KMS-11 (cell line): Measurements from ENCODE around the gene AP4S1.

Source experiments
- H2AFZ ChIP-seq: fragments of 200-600 bp; sonication (generic); 2 replicates; pipeline ENCODE4 v1.6.1; 2016; ENCODE audit warnings: antibody characterized with exemption, mixed run types, low read depth
- H3K27ac ChIP-seq: fragments of 200-600 bp; sonication (generic); 2 replicates; pipeline ENCODE4 v1.6.1; 2016; ENCODE audit warnings: mild to moderate bottlenecking, mixed run types
- H3K27me3 ChIP-seq: fragments of 200-600 bp; sonication (generic); 2 replicates; pipeline ENCODE4 v1.6.1; 2017; ENCODE audit warnings: mild to moderate bottlenecking, low read depth, mixed run types, moderate library complexity; ENCODE audit not compliant: insufficient read depth
- H3K36me3 ChIP-seq: fragments of 200-600 bp; sonication (generic); 2 replicates; pipeline ENCODE4 v1.6.1; 2017; ENCODE audit warnings: mild to moderate bottlenecking, mixed run types; ENCODE audit not compliant: insufficient read depth
- H3K4me1 ChIP-seq: fragments of 200-600 bp; sonication (generic); 2 replicates; pipeline ENCODE4 v1.6.1; 2016; ENCODE audit warnings: mild to moderate bottlenecking, low read depth, mixed run types; ENCODE audit not compliant: poor library complexity, severe bottlenecking
- H3K4me2 ChIP-seq: fragments of 200-600 bp; sonication (generic); 2 replicates; pipeline ENCODE4 v1.7.0; 2016; ENCODE audit warnings: mild to moderate bottlenecking, mixed run types
- H3K4me3 ChIP-seq: fragments of 200-600 bp; sonication (generic); IDR thresholded peaks from 2 replicates; pipeline ENCODE4 v1.6.1; 2017; ENCODE audit warnings: low read depth, low read length, mixed read lengths; ENCODE audit not compliant: insufficient read depth
- H3K79me2 ChIP-seq: fragments of 200-600 bp; sonication (generic); 2 replicates; pipeline ENCODE4 v1.6.1; 2016; ENCODE audit warnings: low read depth, mixed run types; ENCODE audit not compliant: insufficient read depth
- H3K9ac ChIP-seq: fragments of 200-600 bp; sonication (generic); 2 replicates; pipeline ENCODE4 v1.6.1; 2016; ENCODE audit warnings: mild to moderate bottlenecking, mixed run types
- H4K20me1 ChIP-seq: fragments of 200-600 bp; sonication (generic); 2 replicates; pipeline ENCODE4 v1.6.1; 2016; ENCODE audit warnings: mild to moderate bottlenecking, mixed run types; ENCODE audit not compliant: insufficient read depth
- TF ChIP-seq, protein P1 (sequence below): fragments of 200-600 bp; sonication (generic); conservative IDR thresholded peaks from 2 replicates; pipeline ENCODE4 v1.6.1; 2017; ENCODE audit warnings: low read depth, mild to moderate bottlenecking, antibody characterized with exemption, low read length, moderate library complexity, mixed read lengths

AP4S1 gene

DNA sequence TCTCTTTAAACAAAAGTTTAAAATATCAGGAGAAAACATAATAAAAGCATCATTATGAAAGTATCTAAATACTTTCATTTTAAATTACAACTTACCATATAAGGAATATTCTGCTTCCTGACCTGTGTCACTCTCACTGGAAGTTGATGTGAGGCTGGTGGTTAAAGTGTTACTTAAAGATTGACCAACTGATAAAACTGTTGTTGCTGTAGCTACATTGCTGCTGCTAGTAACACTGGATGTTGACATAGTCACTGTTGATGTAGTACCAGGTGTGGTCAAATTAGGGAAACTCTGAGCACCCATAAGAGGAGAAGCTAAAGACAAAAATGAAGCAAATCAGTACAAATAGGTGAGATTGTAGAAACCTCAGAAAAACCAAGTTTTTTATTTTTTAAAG lies 102.2 kb downstream of the AP4S1 start:
- Histone ChIP-seq H2AFZ (no peak overlapping the region), H3K36me3 (no peaks in the 10 kb centered on the region), H3K79me2 (no peaks in the 10 kb centered on the region), H4K20me1 (no peaks in the 10 kb centered on the region), H3K27ac (no peak overlapping the region), H3K4me2 (no peak overlapping the region), H3K27me3 (no peaks in the 10 kb centered on the region), H3K4me3 (no peak overlapping the region), H3K4me1 (no peaks in the 10 kb centered on the region), H3K9ac (no peak overlapping the region)
- TF ChIP-seq, protein P1, sequence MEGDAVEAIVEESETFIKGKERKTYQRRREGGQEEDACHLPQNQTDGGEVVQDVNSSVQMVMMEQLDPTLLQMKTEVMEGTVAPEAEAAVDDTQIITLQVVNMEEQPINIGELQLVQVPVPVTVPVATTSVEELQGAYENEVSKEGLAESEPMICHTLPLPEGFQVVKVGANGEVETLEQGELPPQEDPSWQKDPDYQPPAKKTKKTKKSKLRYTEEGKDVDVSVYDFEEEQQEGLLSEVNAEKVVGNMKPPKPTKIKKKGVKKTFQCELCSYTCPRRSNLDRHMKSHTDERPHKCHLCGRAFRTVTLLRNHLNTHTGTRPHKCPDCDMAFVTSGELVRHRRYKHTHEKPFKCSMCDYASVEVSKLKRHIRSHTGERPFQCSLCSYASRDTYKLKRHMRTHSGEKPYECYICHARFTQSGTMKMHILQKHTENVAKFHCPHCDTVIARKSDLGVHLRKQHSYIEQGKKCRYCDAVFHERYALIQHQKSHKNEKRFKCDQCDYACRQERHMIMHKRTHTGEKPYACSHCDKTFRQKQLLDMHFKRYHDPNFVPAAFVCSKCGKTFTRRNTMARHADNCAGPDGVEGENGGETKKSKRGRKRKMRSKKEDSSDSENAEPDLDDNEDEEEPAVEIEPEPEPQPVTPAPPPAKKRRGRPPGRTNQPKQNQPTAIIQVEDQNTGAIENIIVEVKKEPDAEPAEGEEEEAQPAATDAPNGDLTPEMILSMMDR, result no peak

DNA sequence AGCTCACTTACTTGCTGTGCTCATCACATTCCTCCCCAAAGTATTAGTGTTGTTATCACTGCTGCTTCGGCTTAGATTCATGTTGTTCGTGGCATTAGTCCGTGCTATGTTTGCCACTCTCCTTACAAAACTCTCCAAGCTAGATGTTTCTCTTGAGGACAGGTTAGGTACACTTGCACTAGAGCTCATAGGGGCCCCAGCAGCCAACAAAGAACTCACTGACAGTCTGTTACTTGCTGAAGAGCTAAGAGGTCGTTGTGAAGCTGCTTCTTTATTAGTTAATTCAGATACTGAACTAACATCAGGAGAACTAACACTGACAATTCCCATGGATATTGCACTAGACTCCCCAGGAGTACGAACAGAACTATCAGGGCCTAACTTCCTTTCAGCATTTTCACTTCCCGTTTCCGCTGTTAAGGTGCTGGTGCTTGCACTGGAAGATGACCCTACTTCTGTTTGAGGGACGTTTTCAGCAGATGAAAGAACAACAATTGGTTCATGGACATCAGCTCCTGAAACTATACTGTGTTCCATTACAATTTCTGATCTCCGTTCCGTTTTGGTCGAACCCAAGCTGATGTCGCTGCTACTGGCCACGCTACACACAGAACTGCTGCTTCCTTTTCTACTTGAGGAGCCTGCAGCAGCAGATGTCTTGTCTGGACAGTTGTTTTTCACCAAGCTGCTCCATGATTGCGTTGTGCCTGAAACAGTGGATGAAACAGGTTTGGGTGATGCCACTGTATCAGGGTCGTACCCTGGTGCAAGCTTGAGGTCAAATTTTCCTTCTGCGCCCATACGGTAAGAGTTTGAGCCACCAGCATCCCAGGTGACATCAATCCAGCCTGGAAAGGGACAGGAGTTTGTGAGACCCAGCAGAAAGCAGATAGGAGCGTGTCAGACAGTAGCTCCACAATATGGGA lies 103.4 kb downstream of the AP4S1 start:
- no peak overlapping the region for H2AFZ ChIP-seq

DNA sequence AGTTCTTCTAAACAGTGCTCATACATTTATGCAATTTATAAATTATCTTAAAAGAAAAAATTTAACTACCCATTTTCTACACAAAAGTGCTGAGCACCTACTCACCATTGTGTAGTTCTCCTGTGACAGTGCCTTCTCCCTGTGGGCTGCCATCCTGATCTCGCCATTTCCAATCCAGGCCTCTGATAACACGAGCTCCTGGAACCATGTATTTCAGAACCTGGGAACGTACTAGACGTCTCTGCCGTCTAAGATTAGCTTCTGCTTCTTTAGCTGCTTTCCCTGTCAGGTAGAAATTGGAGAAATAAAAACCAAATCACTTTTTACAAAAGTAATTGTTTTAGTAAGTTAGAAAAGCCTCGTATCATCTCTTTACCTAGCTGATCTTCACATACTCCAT lies 107.7 kb downstream of the AP4S1 start:
- no peak overlapping the region for H3K4me2 ChIP-seq
- H3K79me2 ChIP-seq, result no peaks in the 10 kb centered on the region
- H3K36me3 ChIP-seq, result no peaks in the 10 kb centered on the region
- TF ChIP-seq, protein P1, result no peak
- no peaks in the 10 kb centered on the region for H3K4me1 ChIP-seq
- no peak overlapping the region for H3K9ac ChIP-seq
- H3K27me3 ChIP-seq, result no peaks in the 10 kb centered on the region
- no peaks in the 10 kb centered on the region for H4K20me1 ChIP-seq
- no peak overlapping the region for H2AFZ ChIP-seq
- no peak overlapping the region for H3K4me3 ChIP-seq
- no peak overlapping the region for H3K27ac ChIP-seq

More for the DNA sequence above, 103.4 kb downstream of the AP4S1 start:
- no peak overlapping the region for H3K4me3 ChIP-seq
- no peaks in the 10 kb centered on the region for H3K36me3 ChIP-seq
- no peaks in the 10 kb centered on the region for H4K20me1 ChIP-seq
- no peaks in the 10 kb centered on the region for H3K4me1 ChIP-seq
- H3K4me2 ChIP-seq, result no peak overlapping the region
- H3K9ac ChIP-seq, result no peak overlapping the region
- H3K27ac ChIP-seq, result no peak overlapping the region
- no peaks in the 10 kb centered on the region for H3K79me2 ChIP-seq
- TF ChIP-seq, protein P1, result no peak
- H3K27me3 ChIP-seq, result no peaks in the 10 kb centered on the region

DNA sequence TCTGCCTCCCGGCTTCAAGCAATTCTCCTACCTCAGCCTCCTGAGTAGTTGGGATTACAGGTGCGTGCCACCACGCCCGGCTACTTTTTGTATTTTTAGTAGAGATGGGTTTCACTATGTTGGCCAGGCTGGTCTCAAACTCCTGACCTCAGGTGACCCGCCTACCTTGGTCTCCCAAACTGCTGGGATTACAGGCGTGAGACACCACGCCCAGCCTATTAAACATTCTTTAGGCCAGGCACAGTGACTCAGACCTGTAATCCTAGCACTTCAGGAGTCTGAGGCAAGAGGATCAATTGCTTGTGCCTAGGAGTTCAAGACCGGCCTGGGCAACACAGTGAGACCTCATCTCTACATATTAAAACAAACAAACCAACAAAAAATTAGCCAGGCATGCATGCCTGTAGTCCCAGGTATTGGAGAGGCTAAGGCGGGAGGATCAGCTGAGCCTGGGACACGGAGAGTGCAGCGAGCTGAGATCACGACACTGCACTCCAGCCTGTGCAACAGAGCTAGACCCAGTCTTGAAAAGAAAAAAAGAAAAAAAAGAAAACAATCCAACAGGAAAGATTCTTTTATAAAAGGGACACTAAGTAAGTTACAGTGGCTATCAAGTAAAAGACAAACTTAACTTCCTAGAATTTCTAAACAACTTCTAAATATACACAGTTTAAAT lies 111.9 kb downstream of the AP4S1 start:
- no peak overlapping the region for H3K4me3 ChIP-seq
- H3K4me1 ChIP-seq, result no peaks in the 10 kb centered on the region
- no peaks in the 10 kb centered on the region for H3K27me3 ChIP-seq
- no peaks in the 10 kb centered on the region for H3K79me2 ChIP-seq
- H3K36me3 ChIP-seq, result no peaks in the 10 kb centered on the region; the same call in 1 of the 2 replicates
- TF ChIP-seq, protein P1, result no peak
- H3K9ac ChIP-seq, result no peak overlapping the region
- H4K20me1 ChIP-seq, result no peaks in the 10 kb centered on the region
- H2AFZ ChIP-seq, result no peak overlapping the region
- H3K27ac ChIP-seq, result no peak overlapping the region
- H3K4me2 ChIP-seq, result no peak overlapping the region
